MG63 (cell line): ENCODE data around the gene CDH20. TPM values are rescaled to one million over a fixed set of nuclear protein-coding genes. Genes with fewer than 3 reads are reported as not detected.

Experiments used
- DNase-seq: peaks from one replicate; pipeline ENCODE4 v3.0.0-alpha.2; 2020
- H3K27me3 ChIP-seq: fragments of 250-450 bp; sonication (Bioruptor Pico); 2 replicates; pipeline ENCODE4 v1.5.1; 2020; ENCODE audit warnings: mild to moderate bottlenecking, moderate library complexity
- H3K36me3 ChIP-seq: fragments of 250-450 bp; sonication (Bioruptor Pico); 2 replicates; pipeline ENCODE4 v1.5.1; 2020; ENCODE audit warnings: mild to moderate bottlenecking, moderate library complexity
- H3K4me3 ChIP-seq: fragments of 250-450 bp; sonication (Bioruptor Pico); 2 replicates; pipeline ENCODE4 v1.5.1; 2020; ENCODE audit warnings: mild to moderate bottlenecking, moderate library complexity
- H3K9me3 ChIP-seq: fragments of 250-450 bp; sonication (Bioruptor Pico); 2 replicates; pipeline ENCODE4 v1.5.1; 2020; ENCODE audit warnings: mild to moderate bottlenecking, moderate library complexity
- total RNA-seq: library from RNA; depleted of rRNA; stranded (reverse); fragments of >200 nt; shearing (Covaris generic); gene quantifications from 2 replicates; pipeline ENCODE4 v1.2.3, GENCODE V29; 2014; ENCODE audit warnings: low replicate concordance

The CDH20 gene
- total RNA-seq, 1 experiment from 2014 or later = not detected

- Histone ChIP-seq H3K36me3 (no peaks in the 10 kb centered on the region), H3K4me3 (no peak overlapping the region), H3K27me3 (peaks cover 8% of the 10 kb centered on the region), H3K9me3 (no peaks in the 10 kb centered on the region)
- DNase-seq = no peak
Measured at GRCh38 chr18:61535401-61535800, 202.2 kb downstream of the CDH20 start.

- no peaks in the 10 kb centered on the region for H3K27me3 ChIP-seq
- H3K36me3 ChIP-seq = no peaks in the 10 kb centered on the region
- H3K9me3 ChIP-seq = no peaks in the 10 kb centered on the region
- DNase-seq = no peak
- no peak overlapping the region for H3K4me3 ChIP-seq
Measured at GRCh38 chr18:61541673-61542072, 208.4 kb downstream of the CDH20 start.

- Histone ChIP-seq H3K36me3 (no peaks in the 10 kb centered on the region), H3K9me3 (no peaks in the 10 kb centered on the region), H3K4me3 (no peak overlapping the region), H3K27me3 (no peaks in the 10 kb centered on the region)
- DNase-seq = no peak
Measured at GRCh38 chr18:61542596-61542995, 209.4 kb downstream of the CDH20 start.

- Histone ChIP-seq H3K9me3 (no peaks in the 10 kb centered on the region), H3K36me3 (no peaks in the 10 kb centered on the region), H3K27me3 (no peaks in the 10 kb centered on the region), H3K4me3 (no peak overlapping the region)
- DNase-seq = no peak
Measured at GRCh38 chr18:61543518-61543917, 210.3 kb downstream of the CDH20 start.

- DNase-seq = no peak
- Histone ChIP-seq H3K9me3 (no peaks in the 10 kb centered on the region), H3K27me3 (no peaks in the 10 kb centered on the region), H3K4me3 (no peak overlapping the region), H3K36me3 (no peaks in the 10 kb centered on the region)
Measured at GRCh38 chr18:61544178-61544577, 210.9 kb downstream of the CDH20 start.

- H3K9me3 ChIP-seq = no peaks in the 10 kb centered on the region
- no peak overlapping the region for H3K4me3 ChIP-seq
- peak; percentile 42 for DNase-seq
- H3K27me3 ChIP-seq = no peaks in the 10 kb centered on the region
- no peaks in the 10 kb centered on the region for H3K36me3 ChIP-seq
Measured at GRCh38 chr18:61545281-61546245, 212.3 kb downstream of the CDH20 start.

- DNase-seq = no peak
Measured at GRCh38 chr18:61546590-61546989, 213.4 kb downstream of the CDH20 start.

GRCh38 chr18:61549416-61549815 lies 216.2 kb downstream of the CDH20 start:
- DNase-seq = no peak
- no peaks in the 10 kb centered on the region for H3K27me3 ChIP-seq
- no peak overlapping the region for H3K4me3 ChIP-seq
- H3K9me3 ChIP-seq = no peaks in the 10 kb centered on the region
- no peaks in the 10 kb centered on the region for H3K36me3 ChIP-seq

More at GRCh38 chr18:61546590-61546989, 213.4 kb downstream of the CDH20 start:
- Histone ChIP-seq H3K27me3 (no peaks in the 10 kb centered on the region), H3K4me3 (no peak overlapping the region), H3K36me3 (no peaks in the 10 kb centered on the region), H3K9me3 (no peaks in the 10 kb centered on the region)

GRCh38 chr18:61549889-61550288 lies 216.7 kb downstream of the CDH20 start:
- H3K36me3 ChIP-seq = no peaks in the 10 kb centered on the region

GRCh38 chr18:61551586-61551985 lies 218.4 kb downstream of the CDH20 start:
- H3K27me3 ChIP-seq = no peaks in the 10 kb centered on the region
- DNase-seq = peak; percentile 3
- H3K9me3 ChIP-seq = no peaks in the 10 kb centered on the region
- H3K36me3 ChIP-seq = no peaks in the 10 kb centered on the region
- H3K4me3 ChIP-seq = no peak overlapping the region

More at GRCh38 chr18:61549889-61550288, 216.7 kb downstream of the CDH20 start:
- Histone ChIP-seq H3K27me3 (no peaks in the 10 kb centered on the region), H3K9me3 (no peaks in the 10 kb centered on the region), H3K4me3 (no peak overlapping the region)
- no peak for DNase-seq

GRCh38 chr18:61553045-61553659 lies 219.9 kb downstream of the CDH20 start:
- Histone ChIP-seq H3K27me3 (no peaks in the 10 kb centered on the region), H3K4me3 (no peak overlapping the region), H3K36me3 (no peaks in the 10 kb centered on the region), H3K9me3 (no peaks in the 10 kb centered on the region)
- DNase-seq = no peak

- H3K36me3 ChIP-seq = no peaks in the 10 kb centered on the region
- no peak for DNase-seq
- H3K4me3 ChIP-seq = no peak overlapping the region
- no peaks in the 10 kb centered on the region for H3K9me3 ChIP-seq
- H3K27me3 ChIP-seq = no peaks in the 10 kb centered on the region
Measured at GRCh38 chr18:61554117-61554776, 221.0 kb downstream of the CDH20 start.

GRCh38 chr18:61554946-61555361 lies 221.7 kb downstream of the CDH20 start:
- Histone ChIP-seq H3K36me3 (no peaks in the 10 kb centered on the region), H3K4me3 (no peak overlapping the region), H3K27me3 (no peaks in the 10 kb centered on the region), H3K9me3 (no peaks in the 10 kb centered on the region)
- no peak for DNase-seq

- DNase-seq = no peak
- Histone ChIP-seq H3K9me3 (no peaks in the 10 kb centered on the region), H3K36me3 (no peaks in the 10 kb centered on the region), H3K4me3 (no peak overlapping the region), H3K27me3 (no peaks in the 10 kb centered on the region)
Measured at GRCh38 chr18:61556316-61556715, 223.1 kb downstream of the CDH20 start.

GRCh38 chr18:61556862-61557261 lies 223.6 kb downstream of the CDH20 start:
- no peak for DNase-seq
- no peak overlapping the region for H3K4me3 ChIP-seq
- no peaks in the 10 kb centered on the region for H3K9me3 ChIP-seq
- no peaks in the 10 kb centered on the region for H3K27me3 ChIP-seq
- no peaks in the 10 kb centered on the region for H3K36me3 ChIP-seq

- H3K27me3 ChIP-seq = no peaks in the 10 kb centered on the region
- peaks cover 8% of the 10 kb centered on the region for H3K9me3 ChIP-seq
- peak; percentile 79 for DNase-seq
- H3K36me3 ChIP-seq = no peaks in the 10 kb centered on the region
- H3K4me3 ChIP-seq = no peak overlapping the region
Measured at GRCh38 chr18:61569176-61569892, 236.1 kb downstream of the CDH20 start.

- Histone ChIP-seq H3K4me3 (no peak overlapping the region), H3K9me3 (peaks cover 8% of the 10 kb centered on the region), H3K36me3 (no peaks in the 10 kb centered on the region), H3K27me3 (no peaks in the 10 kb centered on the region)
- no peak for DNase-seq
Measured at GRCh38 chr18:61570070-61570469, 236.8 kb downstream of the CDH20 start.
